H1 (cell line): ENCODE results near the gene SBF2. TPM values are rescaled to one million over a fixed set of nuclear protein-coding genes. Genes with fewer than 3 reads are reported as not detected.

Experiments used
- ATF3 ChIP-seq: IDR thresholded peaks from 2 replicates; pipeline ENCODE4 v1.6.1; 2011; ENCODE audit warnings: low read depth, mild to moderate bottlenecking, low read length; ENCODE audit not compliant: insufficient read depth
- BCL11A ChIP-seq, 2 experiments: IDR thresholded peaks; one replicate each; pipeline ENCODE4 v1.6.1; 2011; ENCODE audit warnings: low read depth in 2 of 2, low read length in 2 of 2, mild to moderate bottlenecking in 2 of 2
- BRCA1 ChIP-seq: IDR thresholded peaks from 2 replicates; pipeline ENCODE4 v1.6.1; 2012; ENCODE audit warnings: low read depth, low read length, improper control_type of control experiment
- CBX5 ChIP-seq: fragments of 300-800, 300-1000 bp; sonication (generic); IDR thresholded peaks from 2 replicates; pipeline ENCODE4 v1.7.1; 2016; ENCODE audit warnings: antibody characterized with exemption, low read length, low read depth
- CHD1 ChIP-seq: IDR thresholded peaks from 2 replicates; pipeline ENCODE4 v1.6.1; 2012; ENCODE audit warnings: low read depth, low read length, improper control_type of control experiment
- CHD7 ChIP-seq: fragments of 300-600 bp; sonication (generic); IDR thresholded peaks from 2 replicates; pipeline ENCODE4 v1.7.1; 2012; ENCODE audit warnings: low read length, moderate library complexity, mild to moderate bottlenecking, inconsistent platforms; ENCODE audit not compliant: insufficient replicate concordance
- NANOG ChIP-seq: IDR thresholded peaks from 2 replicates; pipeline ENCODE4 v1.6.1; 2011; ENCODE audit warnings: low read length, low read depth, mild to moderate bottlenecking, inconsistent platforms; ENCODE audit not compliant: insufficient read depth, poor library complexity, severe bottlenecking
- POLR2AphosphoS5 ChIP-seq: IDR thresholded peaks from 2 replicates; pipeline ENCODE4 v1.6.1; 2011; ENCODE audit warnings: low read depth, low read length
- polyA plus RNA-seq, 7 experiments: library from polyadenylated mRNA; depleted of rRNA in 3 of 7; stranded (reverse) in 5 of 7; unstranded in 2 of 7; fragments of >200 nt in 5 of 7; fragments of 200-250 nt in 2 of 7; gene quantifications; 1 replicate in 5 of 7; 2 replicates in 1 of 7; 4 replicates in 1 of 7; pipeline versions ENCODE4 v1.2.1 to v1.2.3, GENCODE V29; 2011 to 2013; ENCODE audit warnings: missing spikeins in 2 of 7, mixed read lengths in 2 of 7
- total RNA-seq: library from RNA; stranded (reverse); fragmentation: NEBNext Ultra II Directional; extraction: Animal tissue kit (Norgen Biotek cat#: 25700); gene quantifications from 2 replicates; pipeline ENCODE4 v1.2.1, GENCODE V29; 2021

SBF2 gene
- total and polyA plus RNA-seq, 2 of the 8 experiments (the other 6 are each of a cell fraction or from before 2014, with no cell fraction given) = 36.7 to 50.5 TPM

DNA sequence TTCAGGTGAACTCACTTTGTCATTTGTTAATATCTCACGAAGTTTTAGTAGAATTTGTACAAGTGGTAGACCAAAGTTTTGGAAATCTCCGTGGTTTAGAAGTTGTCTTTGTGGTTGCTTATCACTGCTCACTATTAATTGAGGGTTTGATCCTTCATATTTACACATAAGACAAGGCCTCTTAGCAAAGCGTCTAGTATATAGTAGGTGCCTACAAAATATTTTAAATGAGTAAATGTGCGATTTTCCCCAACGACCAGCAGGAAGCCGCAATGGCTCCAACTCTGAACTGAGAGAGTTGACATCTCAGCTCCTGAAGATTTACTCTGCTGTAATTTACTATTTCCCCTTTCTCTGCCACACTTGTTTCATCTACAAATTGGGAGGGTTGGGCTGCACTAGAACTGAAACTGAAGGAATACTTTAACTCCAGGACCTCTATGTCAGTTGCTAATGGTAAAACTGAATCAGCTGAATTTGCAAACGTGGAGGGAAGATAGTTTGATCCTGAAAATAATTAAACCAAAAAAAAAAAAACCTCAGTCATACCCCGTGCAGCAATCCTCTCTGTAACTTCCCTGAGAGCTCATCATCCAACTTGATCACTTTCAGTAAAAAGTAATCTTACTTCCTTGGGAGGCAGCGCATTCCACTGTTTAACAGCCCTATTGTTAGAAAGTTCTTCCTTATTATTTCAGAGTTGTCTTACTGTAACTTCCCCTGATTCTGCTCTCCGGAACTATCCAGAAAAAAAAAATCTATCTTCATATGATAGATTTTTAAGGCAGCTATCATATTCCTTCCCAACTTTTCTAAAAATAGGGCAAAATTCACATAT, 1.3 kb upstream of the SBF2 start (continued):
- TF ChIP-seq CHD7 = no peak
- TF ChIP-seq ATF3 = no peak
- no peak for TF ChIP-seq BRCA1
- TF ChIP-seq CBX5 = no peak
- TF ChIP-seq POLR2AphosphoS5 = no peak
- TF ChIP-seq BCL11A (IDR thresholded peaks at IDR 0.05; ENCODE audit: low read depth in 2 of 2, low read length in 2 of 2) = no peak
- no peak for TF ChIP-seq NANOG
- no peak for TF ChIP-seq CHD1
